GM18520 (cell line): ENCODE data around the gene HOXB9.

Experiments
- ATAC-seq: cut with Tn5 transposase; IDR thresholded peaks from one replicate; pipeline ENCODE4 v1.9.1; 2021; ENCODE audit not compliant: unreplicated experiment

The HOXB9 gene

DNA sequence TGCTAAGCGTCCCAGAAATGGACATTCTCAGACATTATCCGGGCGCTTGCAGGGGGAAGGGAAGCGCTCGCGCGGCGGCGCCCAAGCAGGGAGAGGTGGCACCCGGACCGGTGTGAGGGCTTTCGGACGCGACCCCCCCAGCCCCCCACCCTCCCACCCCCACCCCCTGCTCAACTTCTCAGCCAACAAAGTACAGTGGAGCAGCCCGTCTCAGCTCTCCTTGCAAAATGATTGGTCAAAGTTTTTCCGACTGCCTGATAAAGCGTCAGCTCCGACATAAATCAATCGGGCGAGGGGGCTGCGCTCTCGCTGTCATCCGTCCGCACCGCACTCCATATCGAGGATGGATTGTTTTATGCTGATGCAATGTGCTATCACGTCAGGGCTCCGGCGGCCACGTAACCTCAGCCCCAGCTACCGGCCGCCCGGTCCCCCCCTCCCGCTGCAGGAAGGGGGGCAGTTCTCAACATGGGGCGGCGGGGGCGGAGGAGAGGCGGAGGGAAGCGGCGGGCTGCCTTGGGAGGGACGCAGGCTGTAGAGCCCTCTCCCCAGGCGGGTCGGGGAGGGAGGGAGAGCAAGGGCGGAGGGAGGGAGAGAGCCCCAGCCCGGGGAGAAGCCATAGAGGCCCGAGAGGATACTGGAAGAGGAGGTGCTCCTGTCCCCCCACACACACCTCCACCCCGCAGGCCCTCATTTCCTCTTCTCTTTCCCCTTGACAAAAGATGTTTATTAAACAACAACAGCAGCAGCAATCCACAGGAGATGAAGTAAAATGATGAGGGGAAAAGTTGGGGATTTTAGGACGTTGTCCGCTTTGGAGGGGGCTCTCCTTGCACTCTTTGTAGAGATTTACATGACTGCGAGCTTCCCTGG, at the start of gene HOXB9:
Gene HOXB9, minus strand, starts transcription at position 114 of the 873 bp plus-strand sequence. Its CDS starts 89 bp downstream, at position 25.
- ATAC-seq, result no peak

DNA sequence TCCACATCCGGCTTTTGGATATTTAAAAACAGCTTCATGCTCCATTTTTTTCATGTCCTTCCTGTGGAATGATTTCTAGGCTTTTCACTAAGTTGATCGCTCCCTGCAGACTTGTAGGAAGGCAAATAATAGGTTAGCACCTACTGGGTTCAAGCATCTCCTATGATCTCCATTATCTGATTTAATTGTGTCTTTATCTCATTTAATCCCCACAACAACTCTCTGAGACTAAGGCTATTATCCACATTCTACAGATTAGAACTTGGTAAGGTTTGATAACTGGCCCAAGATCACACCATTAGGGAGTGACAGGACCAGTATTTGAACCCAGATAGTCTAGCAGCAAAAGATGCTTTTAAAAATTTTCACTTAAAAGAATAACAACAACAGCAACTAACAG, 46.2 kb upstream of the HOXB9 start:
- ATAC-seq, result no peak

- ATAC-seq, result no peak
Observed at GRCh38 chr17:48671697-48672171, 45.6 kb upstream of the HOXB9 start.

DNA sequence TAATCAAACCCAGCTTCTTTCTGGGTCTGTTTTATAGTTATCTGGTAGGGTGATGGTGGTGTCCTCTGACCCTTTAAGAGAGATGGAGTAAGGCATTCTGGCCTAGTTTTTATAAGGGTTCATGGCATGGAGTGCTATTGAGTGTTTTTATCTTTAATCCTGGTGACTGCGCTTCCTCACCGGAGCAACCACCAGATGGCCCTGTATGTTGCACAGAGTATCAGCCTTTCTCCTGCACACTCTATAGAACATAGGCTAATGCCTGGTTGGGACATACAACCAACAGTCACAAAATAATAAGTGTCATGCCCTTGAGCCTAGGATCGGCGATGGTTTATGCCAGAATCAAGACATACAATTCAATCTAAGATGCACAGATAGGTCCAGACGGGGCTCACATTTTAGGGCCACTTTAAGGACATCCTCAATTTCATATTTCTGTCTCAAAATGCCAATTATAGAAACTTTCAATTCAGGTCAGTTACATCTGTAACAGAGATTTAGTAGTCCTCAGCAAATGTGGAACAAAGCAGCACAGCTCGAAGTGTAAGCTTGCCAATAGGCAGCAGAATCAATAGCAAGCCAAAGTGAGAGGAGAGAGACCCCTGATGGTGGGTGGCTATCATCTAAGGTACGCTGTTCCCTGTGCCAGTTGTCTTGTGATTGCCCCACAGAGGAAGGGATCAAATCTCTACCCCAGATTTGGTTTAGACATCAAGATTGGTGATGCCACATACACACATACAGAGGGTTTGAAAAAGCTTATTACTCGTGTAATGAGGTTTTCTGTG, 37.2 kb upstream of the HOXB9 start:
- ATAC-seq, result no peak

GRCh38 chr17:48655913-48656312, 29.8 kb upstream of the HOXB9 start:
- no peak for ATAC-seq

GRCh38 chr17:48649741-48650140, 23.6 kb upstream of the HOXB9 start:
- ATAC-seq, result no peak

- no peak for ATAC-seq
Observed at GRCh38 chr17:48647963-48648245, 21.7 kb upstream of the HOXB9 start.

DNA sequence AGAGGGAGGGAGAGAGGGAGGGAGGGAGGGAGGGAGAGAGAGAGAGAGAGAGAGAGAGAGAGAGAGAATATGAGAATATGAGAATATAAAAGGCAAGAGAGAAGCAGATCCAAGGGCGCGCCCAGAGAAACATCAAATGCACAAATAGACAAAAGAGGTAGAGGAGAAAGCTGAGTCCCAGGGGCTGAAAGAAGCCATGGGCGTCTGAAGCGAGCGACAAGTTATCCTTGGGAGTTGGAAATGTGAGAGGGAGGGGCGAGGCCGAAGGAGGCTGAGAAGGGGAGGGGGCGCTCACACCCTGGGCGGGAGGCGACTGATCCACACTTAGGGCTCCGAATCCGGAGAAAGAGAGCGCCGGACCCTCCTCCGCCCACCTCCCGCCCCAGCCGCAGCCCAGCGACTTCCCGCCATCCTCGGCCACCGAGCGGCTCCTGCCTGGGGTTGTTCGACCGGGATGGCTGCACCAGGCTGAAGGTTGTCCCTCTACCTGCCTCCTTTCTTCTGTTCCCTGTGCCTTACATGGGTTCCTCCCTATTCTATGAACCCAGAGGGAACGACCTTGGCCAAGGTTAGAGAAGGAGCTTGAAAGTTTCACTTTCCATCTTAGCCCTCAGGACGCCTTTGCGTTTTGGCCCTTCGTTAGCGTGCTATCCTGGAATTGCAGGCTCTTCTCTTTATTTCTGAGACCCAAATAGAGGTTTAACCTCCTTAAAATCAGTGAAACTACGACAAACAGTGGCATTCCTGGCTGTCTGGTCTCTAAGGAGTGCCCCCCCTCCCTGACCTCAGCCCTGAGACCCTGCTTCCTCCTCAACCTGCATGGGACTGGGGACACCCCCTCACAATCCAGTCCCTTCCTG, 21.2 kb upstream of the HOXB9 start:
- no peak for ATAC-seq

DNA sequence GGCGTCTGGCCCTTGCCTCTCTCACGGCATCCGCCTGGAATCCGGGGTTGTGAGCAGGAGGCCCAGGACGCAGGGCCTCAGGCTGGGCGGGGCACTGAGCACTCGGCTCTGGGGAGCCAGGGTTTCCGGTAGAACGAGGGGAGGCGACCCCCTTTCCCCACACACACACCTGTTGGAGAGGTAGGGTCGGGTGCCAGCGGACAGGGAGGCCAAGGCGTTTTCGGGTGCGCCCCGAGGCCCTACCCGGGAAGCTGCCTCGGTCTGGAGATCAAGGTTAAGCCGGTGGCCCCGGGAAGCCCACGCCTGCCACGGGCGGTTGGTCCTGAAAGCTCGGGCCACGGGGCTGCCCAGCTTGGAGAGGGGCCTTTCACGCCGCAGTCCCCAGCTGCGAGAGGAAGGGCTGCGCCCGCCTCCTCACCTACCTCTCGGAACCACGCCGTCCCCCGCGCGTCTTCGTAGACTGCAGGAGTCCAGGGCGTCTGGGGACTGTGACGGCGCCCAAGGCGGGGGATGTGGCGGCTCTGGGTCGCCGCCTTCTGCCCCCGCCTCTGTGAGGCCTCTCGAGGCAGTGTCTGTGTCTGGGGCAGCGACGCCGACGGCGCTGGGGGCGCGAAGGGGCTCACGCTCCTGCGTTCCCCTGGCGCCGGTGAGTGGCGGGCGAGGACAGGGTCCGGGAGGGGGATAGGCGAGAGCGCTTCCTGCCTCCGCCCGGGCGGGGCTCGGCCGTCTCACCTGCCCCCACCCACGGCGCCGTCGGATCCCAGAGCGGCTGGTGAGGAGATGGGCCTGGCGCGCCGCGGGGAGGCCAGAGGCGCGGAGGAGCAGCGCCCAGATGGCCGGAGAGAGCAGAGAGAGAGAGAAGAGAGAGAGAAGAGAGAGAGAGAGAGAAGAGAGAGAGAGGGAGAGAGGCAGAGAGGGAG, 20.3 kb upstream of the HOXB9 start:
- ATAC-seq, result no peak

- ATAC-seq, result no peak
Observed at GRCh38 chr17:48645639-48646182, 19.6 kb upstream of the HOXB9 start.

DNA sequence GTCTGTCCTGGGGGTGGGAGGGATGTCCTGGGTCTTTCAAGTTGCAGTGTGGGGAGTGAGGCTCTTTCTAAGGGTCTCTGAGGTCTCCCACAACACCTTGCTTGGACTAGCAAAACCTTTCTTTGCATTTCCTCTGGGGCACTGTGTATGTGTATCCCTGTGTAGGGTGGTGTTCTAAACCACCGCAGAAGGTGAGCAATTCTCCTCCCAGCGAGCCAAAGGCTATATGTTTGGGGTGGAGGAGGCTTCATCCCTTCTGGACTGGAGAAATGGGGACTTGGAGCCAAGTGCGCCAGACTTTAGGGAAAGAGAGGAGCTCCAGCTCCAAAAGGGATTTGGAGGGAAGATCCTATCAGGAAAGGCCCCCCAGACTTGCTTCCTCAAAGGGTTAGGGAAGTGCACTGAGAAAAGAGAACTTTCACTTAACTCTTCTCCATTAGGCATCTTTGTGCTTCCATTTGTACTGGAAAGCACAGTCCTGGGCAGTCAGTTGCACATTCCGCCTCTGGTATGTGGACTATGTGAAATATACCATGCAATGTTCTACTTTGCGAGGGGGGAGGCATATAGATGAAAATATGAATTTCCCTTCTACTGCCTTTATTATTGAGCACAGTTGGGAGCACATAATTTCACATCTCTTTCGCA, 18.9 kb upstream of the HOXB9 start:
- ATAC-seq, result no peak

GRCh38 chr17:48644159-48644558, 18.0 kb upstream of the HOXB9 start:
- no peak for ATAC-seq

DNA sequence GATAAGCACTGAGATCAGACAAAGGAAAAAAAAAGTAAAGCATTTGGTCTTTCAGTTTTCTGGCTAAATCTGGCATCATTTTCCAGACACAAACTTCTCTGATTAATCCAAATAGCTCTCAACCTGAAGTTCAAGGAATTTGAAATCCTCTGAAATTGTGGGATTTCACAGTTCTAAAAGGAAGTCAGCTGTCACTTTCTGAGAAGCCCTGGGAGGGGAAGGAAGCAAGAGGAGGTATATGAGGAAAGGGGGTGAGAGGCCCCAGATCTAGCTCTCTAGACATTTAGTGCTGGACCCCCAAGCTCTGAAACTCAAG, 17.5 kb upstream of the HOXB9 start:
- no peak for ATAC-seq

DNA sequence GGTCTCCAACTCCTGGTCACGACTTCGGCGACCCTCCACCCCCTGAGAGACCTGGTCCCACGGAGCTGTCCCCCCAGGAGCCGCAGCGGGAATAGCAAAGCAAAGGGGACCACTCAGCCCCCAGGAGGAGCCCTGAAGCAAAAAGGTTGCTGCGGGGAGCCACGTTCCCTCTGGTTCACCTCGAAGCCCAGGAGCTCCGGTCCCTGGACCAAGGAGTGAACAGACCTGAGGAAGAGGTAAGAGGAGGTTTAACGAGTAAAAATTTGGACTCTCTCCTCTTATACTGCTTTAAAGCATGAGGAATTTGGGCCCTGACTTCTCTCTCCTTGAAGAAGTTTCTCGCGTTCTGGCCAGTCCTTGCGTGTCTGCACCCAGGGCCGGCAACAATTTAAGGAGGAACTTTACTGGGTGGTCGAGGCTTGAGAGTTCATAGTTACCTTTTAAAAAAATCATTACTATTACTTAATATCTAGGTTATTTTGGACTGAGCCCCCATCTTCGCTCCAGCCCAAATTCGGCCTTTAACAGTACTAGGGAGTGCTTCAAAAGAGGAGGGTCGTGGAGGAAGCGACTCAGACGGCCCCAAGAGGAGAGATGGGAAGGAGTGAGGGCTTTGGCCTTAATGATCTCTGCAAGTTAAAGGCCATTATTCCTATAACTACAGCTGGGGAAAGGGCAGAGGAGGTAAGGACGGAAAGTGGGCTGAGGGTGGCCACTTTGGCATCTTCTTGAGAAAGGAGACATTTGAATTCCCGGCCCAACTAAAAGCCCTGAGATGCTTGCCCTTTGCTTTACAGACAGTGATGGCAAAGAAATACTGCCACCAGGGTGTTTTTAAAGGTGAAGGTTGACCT, 16.9 kb upstream of the HOXB9 start:
- ATAC-seq, result no peak

DNA sequence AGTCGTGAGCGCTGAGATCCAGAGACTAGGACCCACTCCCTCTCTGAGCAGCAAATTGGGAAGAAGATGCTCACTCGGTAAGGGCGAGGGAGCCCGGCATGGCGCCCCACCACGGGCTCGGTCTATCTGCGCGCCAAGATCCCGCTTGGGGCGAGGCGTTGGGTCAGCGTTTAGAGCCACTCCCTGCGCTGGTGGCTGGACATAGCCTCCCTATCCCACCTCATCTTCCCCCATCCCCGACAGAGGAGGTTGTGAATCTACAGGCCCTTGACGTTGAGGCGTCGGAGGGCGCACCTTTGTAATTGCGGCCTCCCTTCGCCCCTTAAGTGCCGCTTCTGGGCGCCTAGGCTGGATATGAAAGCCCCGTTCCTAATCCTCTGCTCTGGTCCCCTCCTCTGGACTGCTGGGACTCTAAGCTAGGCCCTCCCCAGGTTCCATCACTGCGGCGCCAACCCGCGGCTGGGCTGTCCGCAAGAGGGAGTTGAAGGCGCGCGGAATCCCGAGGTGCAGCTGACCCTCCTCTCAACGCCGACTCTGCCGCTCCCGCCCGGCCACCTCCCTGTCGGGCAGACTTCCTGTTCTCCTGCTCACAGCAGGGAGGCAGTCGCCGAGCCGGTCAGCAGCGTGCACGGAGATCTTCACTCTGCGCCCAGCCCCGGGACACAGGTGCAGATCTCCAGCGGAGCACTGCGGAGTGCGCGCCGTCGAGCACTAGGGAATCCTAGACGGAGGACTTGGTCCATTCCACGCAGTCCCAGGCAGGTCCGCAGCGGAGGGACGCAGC, 16.1 kb upstream of the HOXB9 start:
- no peak for ATAC-seq

GRCh38 chr17:48641541-48642058, 15.4 kb upstream of the HOXB9 start:
- ATAC-seq, result no peak

GRCh38 chr17:48640858-48641180, 14.7 kb upstream of the HOXB9 start:
- ATAC-seq, result no peak
